Fibroblast of lung (primary cell): ENCODE measurements around the gene RFFL.

ENCODE experiments used
- EZH2 ChIP-seq: IDR thresholded peaks from 2 replicates; pipeline ENCODE4 v1.5.1; 2012; ENCODE audit warnings: low read length, control low read depth, mild to moderate bottlenecking; ENCODE audit errors: missing control alignments
- TF ChIP-seq, protein P1 (sequence below), 2 donors: IDR thresholded peaks in 1 of 2; conservative IDR thresholded peaks in 1 of 2; 1 replicate in 1 of 2; 2 replicates in 1 of 2; pipeline ENCODE4 v1.5.1; 2011 to 2012; ENCODE audit warnings: low read length in 2 of 2, control low read depth in 1 of 2, inconsistent platforms in 1 of 2, low read depth in 1 of 2, mild to moderate bottlenecking in 1 of 2

DNA sequence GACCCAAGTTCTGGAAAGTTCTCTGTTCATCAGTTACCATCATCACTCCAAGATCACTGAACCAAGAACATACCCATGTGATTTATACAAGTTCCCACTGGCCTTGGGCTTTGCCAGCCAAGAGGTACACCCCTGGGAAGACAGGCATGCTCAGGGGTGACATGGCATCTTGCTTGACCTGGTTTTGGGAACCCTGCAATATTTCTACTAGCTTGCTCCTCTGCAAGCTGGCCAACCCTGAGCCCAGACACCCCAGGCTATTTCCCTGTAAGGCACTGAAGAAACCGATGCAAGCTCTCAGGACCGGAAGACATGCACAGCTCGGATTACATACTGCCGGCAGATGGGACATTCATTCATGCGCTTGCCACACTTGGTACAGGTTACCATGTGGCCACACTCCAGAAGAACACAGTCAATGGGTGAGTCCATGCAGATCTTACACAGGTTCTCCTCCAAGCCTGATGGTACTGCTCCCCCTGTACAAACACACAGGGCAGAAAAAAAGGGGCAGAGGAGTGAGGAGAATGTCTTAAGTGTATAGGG, 51.8 kb downstream of the RFFL start:
- TF ChIP-seq, protein P1, sequence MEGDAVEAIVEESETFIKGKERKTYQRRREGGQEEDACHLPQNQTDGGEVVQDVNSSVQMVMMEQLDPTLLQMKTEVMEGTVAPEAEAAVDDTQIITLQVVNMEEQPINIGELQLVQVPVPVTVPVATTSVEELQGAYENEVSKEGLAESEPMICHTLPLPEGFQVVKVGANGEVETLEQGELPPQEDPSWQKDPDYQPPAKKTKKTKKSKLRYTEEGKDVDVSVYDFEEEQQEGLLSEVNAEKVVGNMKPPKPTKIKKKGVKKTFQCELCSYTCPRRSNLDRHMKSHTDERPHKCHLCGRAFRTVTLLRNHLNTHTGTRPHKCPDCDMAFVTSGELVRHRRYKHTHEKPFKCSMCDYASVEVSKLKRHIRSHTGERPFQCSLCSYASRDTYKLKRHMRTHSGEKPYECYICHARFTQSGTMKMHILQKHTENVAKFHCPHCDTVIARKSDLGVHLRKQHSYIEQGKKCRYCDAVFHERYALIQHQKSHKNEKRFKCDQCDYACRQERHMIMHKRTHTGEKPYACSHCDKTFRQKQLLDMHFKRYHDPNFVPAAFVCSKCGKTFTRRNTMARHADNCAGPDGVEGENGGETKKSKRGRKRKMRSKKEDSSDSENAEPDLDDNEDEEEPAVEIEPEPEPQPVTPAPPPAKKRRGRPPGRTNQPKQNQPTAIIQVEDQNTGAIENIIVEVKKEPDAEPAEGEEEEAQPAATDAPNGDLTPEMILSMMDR (conservative IDR thresholded peaks at IDR 0.05 in 1 of 2, IDR thresholded peaks at IDR 0.05 in 1 of 2; ENCODE audit: low read depth in 1 of 2, low read length in 2 of 2) = no peak
- no peak for TF ChIP-seq EZH2
